22Rv1 (cell line): ENCODE data around the gene STON2.

Experiments
- H3K27ac ChIP-seq: fragments of 450-650 bp; 2 replicates; pipeline ENCODE4 v1.5.1; 2017
- ZFX ChIP-seq: fragments of 450-650 bp; IDR thresholded peaks from 2 replicates; pipeline ENCODE4 v1.6.1; 2017; ENCODE audit warnings: antibody characterized with exemption, borderline replicate concordance
- TF ChIP-seq, protein P1 (sequence below): fragments of 450-650 bp; IDR thresholded peaks from 2 replicates; pipeline ENCODE4 v1.5.1; 2017; ENCODE audit warnings: mild to moderate bottlenecking

Gene STON2, protein sequence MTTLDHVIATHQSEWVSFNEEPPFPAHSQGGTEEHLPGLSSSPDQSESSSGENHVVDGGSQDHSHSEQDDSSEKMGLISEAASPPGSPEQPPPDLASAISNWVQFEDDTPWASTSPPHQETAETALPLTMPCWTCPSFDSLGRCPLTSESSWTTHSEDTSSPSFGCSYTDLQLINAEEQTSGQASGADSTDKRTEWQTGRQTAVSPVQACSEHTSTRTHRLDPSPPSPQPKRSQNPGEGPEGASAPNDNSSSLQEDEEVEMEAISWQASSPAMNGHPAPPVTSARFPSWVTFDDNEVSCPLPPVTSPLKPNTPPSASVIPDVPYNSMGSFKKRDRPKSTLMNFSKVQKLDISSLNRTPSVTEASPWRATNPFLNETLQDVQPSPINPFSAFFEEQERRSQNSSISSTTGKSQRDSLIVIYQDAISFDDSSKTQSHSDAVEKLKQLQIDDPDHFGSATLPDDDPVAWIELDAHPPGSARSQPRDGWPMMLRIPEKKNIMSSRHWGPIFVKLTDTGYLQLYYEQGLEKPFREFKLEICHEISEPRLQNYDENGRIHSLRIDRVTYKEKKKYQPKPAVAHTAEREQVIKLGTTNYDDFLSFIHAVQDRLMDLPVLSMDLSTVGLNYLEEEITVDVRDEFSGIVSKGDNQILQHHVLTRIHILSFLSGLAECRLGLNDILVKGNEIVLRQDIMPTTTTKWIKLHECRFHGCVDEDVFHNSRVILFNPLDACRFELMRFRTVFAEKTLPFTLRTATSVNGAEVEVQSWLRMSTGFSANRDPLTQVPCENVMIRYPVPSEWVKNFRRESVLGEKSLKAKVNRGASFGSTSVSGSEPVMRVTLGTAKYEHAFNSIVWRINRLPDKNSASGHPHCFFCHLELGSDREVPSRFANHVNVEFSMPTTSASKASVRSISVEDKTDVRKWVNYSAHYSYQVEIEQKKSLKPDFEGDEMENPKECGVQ

DNA sequence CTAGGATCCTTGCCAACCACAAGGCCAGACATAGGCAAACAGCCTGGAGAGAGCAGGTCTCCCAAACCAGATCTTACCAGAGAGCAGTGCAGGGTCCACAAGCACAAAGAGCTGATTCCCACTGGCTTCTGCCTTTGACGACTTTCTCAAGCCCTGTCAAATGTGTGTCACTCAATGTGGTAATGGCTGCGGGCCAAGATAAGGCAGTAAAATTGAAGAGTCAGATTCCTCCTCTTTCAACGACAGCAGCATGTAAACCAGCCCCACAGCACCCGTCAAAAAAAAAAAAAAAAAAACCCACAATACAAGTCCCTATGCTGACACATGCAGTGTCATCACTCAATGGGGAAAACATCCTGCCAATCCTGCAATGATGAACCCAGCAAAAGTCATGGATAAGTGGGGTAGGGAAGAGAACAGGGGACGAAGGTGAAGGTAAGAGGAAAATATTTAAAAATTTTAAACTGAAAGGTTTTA, at the start of gene STON2:
Gene STON2 (minus strand): TSS at position 123 of the 477 bp plus-strand sequence. CDS start 1,942 bp downstream, outside the sequence.
- peak within 1 kb of the TSS; percentile 58 for H3K27ac ChIP-seq
- no peak for TF ChIP-seq ZFX
- TF ChIP-seq, protein P1, sequence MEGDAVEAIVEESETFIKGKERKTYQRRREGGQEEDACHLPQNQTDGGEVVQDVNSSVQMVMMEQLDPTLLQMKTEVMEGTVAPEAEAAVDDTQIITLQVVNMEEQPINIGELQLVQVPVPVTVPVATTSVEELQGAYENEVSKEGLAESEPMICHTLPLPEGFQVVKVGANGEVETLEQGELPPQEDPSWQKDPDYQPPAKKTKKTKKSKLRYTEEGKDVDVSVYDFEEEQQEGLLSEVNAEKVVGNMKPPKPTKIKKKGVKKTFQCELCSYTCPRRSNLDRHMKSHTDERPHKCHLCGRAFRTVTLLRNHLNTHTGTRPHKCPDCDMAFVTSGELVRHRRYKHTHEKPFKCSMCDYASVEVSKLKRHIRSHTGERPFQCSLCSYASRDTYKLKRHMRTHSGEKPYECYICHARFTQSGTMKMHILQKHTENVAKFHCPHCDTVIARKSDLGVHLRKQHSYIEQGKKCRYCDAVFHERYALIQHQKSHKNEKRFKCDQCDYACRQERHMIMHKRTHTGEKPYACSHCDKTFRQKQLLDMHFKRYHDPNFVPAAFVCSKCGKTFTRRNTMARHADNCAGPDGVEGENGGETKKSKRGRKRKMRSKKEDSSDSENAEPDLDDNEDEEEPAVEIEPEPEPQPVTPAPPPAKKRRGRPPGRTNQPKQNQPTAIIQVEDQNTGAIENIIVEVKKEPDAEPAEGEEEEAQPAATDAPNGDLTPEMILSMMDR: no peak

DNA sequence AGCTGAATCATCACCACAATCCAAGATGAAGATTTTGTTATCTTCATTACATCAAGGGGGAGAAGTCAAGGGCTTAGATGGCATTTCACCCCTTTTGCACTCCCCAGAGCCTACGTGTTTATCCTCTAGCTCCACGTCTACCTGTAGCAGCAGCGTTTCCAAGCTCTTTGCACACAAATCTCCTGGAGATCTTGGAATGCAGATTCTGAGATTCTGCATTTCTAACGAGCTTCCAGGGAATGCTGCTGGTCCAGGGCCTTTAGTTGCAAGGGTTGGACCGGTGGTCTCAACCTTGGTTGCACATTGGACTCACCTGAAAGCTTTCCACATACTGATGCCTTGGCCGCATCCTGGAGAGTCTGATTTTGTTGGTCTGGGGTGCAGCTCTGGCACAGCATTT, 49.5 kb upstream of the STON2 start:
- H3K27ac ChIP-seq: no peak overlapping the region
- TF ChIP-seq, protein P1: no peak
- TF ChIP-seq ZFX: no peak

DNA sequence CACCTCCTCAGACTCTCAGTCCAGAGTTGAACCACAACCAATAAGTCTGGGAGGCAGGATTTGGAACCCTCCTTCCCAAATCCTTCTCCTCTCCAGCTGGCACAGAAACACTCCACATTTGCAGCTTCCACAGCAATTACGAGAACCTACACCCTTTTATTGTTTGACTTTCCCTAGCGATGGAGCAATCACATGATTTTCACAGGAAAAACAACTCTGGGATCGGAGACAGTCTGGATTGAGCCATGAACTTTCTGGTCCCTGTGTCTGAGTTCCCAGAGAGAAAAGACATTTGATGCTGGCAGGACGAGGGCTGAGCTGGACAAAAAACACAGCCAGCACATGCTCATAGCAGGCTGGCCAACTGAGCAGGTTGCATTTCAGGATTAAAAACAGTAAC, 49.0 kb upstream of the STON2 start:
- H3K27ac ChIP-seq: no peak overlapping the region
- TF ChIP-seq, protein P1: no peak
- no peak for TF ChIP-seq ZFX

DNA sequence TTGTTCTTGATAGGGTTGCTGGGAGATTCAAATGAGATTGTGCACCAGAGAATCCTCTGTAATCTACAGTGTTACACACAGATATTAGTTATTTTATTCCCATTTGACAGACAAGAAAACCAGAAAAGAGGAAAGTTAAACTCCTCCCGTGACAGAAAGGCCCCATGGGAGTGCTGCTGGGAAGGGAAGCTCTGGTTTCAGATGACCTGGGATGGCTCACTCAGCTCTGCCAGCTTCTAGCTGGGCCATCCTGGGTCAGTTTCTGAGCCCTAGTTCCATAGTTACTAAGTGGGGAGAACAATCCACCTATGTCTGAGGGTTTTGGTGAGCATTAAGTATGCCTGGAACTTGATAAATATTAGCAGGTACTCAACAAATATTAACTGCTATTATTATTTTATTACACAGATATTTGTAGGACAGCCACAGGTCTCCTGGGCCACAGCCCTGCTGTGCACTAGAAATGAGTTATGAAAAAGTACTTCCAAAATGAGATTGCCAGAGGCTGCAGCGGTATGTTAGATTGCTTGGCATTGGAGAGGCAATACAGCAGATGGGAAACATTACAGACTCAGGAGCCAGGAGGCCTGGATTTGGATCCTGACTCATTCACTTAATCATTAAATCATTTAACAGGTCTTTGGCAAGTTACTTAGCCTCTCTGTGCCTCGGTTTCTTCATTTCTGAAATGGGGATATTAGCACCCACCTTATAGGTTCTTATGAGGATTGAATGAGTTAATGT, 47.1 kb upstream of the STON2 start:
- no peak overlapping the region for H3K27ac ChIP-seq
- TF ChIP-seq, protein P1: no peak
- no peak for TF ChIP-seq ZFX

DNA sequence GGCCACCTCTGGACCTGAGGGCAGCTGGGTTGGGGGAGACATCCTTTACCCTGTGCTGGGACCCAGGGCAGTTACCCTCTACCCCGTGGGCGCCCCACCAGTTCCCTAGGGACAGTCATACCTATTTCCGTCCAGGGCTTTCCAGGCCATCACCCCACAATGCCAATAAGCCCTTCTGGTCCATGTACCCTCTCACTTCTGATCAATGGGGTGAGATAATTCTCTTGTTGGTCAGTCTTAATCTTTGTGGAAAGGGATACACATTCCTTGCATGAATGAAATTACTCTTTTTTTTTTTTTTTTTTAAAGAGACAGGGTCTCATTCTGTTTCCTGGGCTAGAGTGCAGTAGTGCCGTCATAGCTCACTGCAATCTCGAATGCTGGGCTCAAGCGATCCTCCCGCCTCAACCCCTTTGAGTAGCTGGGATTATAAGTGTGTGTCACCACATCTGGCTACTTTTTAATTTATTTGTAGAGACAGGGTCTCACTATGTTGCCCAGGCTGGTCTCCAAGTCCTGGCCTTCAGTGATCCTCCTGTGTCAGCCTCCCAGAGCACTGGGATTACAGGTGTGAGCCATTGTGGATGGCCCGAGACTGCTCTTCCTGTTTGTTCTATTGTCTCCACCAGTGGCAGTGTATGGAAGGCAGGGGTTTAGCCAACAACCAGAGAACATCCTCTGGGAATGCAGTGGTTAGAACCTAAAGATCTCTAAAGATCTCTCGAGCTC, 46.3 kb upstream of the STON2 start:
- TF ChIP-seq ZFX: no peak
- TF ChIP-seq, protein P1: no peak
- no peak overlapping the region for H3K27ac ChIP-seq

DNA sequence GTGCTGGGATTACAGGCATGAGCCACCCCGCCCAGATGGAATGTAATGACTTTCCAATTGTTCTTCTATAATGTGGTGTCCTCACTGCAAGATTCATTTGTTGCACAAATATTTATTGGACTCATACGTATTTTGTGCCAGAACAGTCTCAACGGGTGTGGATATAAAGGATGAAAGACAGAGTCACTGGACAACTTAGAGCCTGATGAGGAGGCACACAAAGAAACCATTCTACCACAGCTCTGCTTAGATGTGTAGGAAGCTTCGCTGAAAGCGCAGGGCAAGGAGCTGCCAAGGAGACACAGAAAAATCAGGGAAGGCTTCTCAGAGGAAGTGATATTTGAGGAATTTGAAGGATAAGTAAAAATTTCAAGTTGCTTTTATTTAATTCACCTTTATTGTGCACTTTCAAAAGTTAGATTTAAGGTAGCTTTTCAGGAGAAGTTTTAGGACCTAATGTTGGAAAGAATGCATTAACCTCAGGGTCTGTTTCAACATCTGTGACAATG, 41.6 kb upstream of the STON2 start:
- TF ChIP-seq, protein P1: no peak
- TF ChIP-seq ZFX: no peak

More for the DNA sequence above, 41.6 kb upstream of the STON2 start:
- H3K27ac ChIP-seq: no peak overlapping the region
